Activated CD4-positive, alpha-beta T cell treated with anti-CD3 and anti-CD28 coated beads, Interleukin-2, amount 10 ng/mL, durations not matched to agents 7 days and 5 days (primary cell): ENCODE measurements around the gene GRK3. TPM values are rescaled to one million over a fixed set of nuclear protein-coding genes. Genes with fewer than 3 reads are reported as not detected.
"Not testable (repeated sequence)": the region's sequence is repeated elsewhere in the genome, so short reads cannot be mapped to it uniquely, and the experiment has no call there.

Source experiments
- CTCF ChIA-PET: fragments of 350-600 bp; sonication (Branson Sonifier 250); formaldehyde crosslinking; loops from one replicate; lab custom pipeline; 2021; ENCODE audit warnings: antibody characterized with exemption; lab: Charles Lee
- POLR2A ChIA-PET: fragments of 350-600 bp; sonication (Branson Sonifier 250); formaldehyde crosslinking; loops from one replicate; lab custom pipeline; 2021; ENCODE audit warnings: antibody characterized with exemption; lab: Charles Lee
- DNase-seq: peaks from one replicate; pipeline ENCODE4 v3.0.0-alpha.2; 2020
- H3K27ac Mint-ChIP-seq: one replicate; pipeline ENCODE4 v1.8.0; 2021; ENCODE audit warnings: mild to moderate bottlenecking, moderate library complexity, mixed read lengths
- H3K27me3 Mint-ChIP-seq: one replicate; pipeline ENCODE4 v1.8.0; 2021; ENCODE audit warnings: mixed read lengths
- H3K36me3 Mint-ChIP-seq: one replicate; pipeline ENCODE4 v1.8.0; 2021; ENCODE audit warnings: low read depth, mixed read lengths
- H3K4me1 Mint-ChIP-seq: one replicate; pipeline ENCODE4 v1.8.0; 2021; ENCODE audit warnings: mixed read lengths
- H3K4me3 Mint-ChIP-seq: one replicate; pipeline ENCODE4 v1.8.0; 2021; ENCODE audit warnings: mild to moderate bottlenecking, moderate library complexity, mixed read lengths
- H3K9me3 Mint-ChIP-seq: one replicate; pipeline ENCODE4 v1.8.0; 2021; ENCODE audit warnings: mixed read lengths
- total RNA-seq, 2 experiments: library from RNA; stranded (reverse); gene quantifications; one replicate each; pipeline ENCODE4 v1.2.3, GENCODE V29; 2021

GRK3 gene
- total RNA-seq, 2 experiments from 2014 or later = 23.4 to 24.2 TPM

DNA sequence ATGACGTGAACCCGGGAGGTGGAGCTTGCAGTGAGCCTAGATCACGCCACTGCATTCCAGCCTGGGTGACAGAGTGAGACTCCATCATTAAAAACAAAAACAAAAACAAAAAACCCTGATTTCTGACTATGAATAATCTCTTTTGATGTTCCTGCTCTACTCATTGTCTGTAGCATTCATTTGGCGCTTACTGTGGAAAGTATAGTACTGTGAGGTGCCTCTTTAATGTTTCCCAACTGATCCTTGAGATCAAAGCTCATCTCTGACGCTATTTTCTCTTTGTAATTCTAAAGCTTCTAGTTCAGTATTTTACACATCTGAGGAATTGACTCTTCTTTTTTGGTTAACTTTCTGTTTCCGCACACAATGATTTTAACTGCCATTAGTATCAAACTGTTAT, 60.0 kb downstream of the GRK3 start:
- no peak for DNase-seq
- ChIA-PET CTCF (interaction anchor here (0.6 kb wide), 1 partner anchor 552 kb away, joined by 3 read pairs; no protein-coding TSS in a partner anchor), POLR2A (no interaction called here)
- Mint-ChIP-seq H3K27me3 (no peaks in the 10 kb centered on the region), H3K27ac (peak overlapping the region; percentile 37), H3K36me3 (peaks cover 14% of the 10 kb centered on the region), H3K4me1 (peaks cover 39% of the 10 kb centered on the region), H3K4me3 (no peak overlapping the region), H3K9me3 (no peaks in the 10 kb centered on the region)

DNA sequence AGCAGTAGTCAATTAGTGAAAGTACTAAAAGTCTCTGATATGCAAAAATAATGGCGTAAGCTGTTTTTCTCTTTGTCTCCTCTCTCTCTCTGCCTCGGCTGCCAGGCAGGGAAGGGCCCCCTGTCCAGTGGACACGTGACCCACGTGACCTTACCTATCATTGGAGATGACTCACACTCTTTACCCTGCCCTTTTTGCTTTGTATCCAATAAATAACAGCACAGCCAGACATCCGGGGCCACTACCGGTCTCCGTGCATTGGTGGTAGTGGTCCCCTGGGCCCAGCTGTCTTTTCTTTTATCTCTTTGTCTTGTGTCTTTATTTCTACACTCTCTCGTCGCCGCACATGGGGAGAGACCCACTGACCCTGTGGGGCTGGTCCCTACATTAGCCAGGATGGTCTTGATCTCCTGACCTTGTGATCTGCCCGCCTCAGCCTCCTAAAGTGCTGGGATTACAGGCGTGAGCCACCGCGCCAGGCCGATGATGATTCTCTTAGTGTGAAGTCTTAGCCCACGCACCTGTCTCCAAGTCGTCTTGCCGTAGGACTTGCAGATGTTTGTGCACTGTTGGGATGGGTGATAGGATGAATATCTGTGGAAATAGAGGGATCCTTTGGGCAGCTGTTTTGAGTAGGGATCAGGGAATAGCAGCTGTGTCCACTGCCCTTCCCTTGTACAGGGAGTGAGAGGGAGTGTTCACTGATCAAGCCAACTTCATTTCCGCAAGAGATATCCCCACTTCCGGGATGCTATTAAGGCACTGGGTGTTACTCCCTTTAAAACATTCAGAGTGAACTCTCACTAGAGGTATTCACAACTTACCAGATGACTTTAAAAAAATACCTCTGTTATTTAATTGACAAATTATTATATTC, 61.5 kb downstream of the GRK3 start:
- DNase-seq, H3K4me3 Mint-ChIP-seq, POLR2A ChIA-PET, H3K9me3 Mint-ChIP-seq, CTCF ChIA-PET, H3K27ac Mint-ChIP-seq, H3K27me3 Mint-ChIP-seq: not testable (repeated sequence)
- peaks cover 35% of the 10 kb centered on the region for H3K4me1 Mint-ChIP-seq
- peaks cover 14% of the 10 kb centered on the region for H3K36me3 Mint-ChIP-seq

DNA sequence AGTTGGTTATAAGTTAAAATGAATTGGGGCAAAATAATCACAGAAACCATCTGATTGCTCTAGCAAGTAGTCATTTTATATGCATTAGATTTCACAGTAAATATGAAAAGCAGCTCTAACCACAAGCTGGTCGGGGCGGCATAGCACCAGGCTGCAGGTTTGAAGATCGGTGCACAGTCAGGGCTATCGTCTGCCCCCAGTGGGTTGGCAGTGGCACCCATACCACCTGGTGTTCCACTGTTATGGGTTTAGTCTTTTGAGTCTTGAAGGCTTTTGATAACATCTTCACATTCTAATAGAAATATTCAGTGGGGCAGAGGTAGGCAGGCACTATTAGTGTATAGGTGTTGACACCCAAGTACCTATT, 62.1 kb downstream of the GRK3 start:
- Mint-ChIP-seq H3K9me3 (no peaks in the 10 kb centered on the region), H3K4me1 (peaks cover 33% of the 10 kb centered on the region), H3K27me3 (no peaks in the 10 kb centered on the region), H3K36me3 (peaks cover 14% of the 10 kb centered on the region), H3K4me3 (no peak overlapping the region), H3K27ac (no peak overlapping the region)
- no peak for DNase-seq
- ChIA-PET CTCF (no interaction called here), POLR2A (no interaction called here)

DNA sequence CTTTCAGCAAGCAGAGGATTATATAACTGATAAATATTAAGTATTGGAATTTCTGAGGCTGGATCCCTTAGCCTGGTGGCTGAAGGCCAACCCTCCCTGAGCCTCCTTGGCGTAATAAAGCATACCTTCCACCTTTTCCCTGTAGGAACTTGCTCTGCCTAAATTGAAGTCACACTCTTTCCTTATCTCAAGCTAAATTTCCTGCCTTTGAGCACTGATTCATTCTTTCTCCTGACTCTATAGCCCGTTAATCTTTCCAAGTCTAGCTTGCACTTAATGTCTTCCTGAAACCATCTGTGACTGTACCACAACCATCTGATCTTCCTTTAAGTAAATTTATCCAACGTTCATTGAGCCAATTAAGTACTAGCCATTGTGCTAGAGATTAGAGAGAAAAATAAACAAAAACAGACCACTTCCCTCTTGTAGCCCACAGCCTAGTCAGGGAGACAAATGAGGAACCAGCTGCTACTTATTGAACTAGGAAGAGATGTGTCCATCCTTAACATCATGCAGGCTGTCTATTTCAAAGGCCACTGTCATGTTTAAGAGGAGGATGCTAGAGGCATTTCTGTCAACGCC, 62.9 kb downstream of the GRK3 start:
- H3K27me3 Mint-ChIP-seq = no peaks in the 10 kb centered on the region
- ChIA-PET CTCF (no interaction called here), POLR2A (no interaction called here)
- peaks cover 27% of the 10 kb centered on the region for H3K4me1 Mint-ChIP-seq
- no peak overlapping the region for H3K4me3 Mint-ChIP-seq
- H3K36me3 Mint-ChIP-seq = peaks cover 14% of the 10 kb centered on the region
- H3K27ac Mint-ChIP-seq = no peak overlapping the region
- H3K9me3 Mint-ChIP-seq = no peaks in the 10 kb centered on the region
- no peak for DNase-seq

DNA sequence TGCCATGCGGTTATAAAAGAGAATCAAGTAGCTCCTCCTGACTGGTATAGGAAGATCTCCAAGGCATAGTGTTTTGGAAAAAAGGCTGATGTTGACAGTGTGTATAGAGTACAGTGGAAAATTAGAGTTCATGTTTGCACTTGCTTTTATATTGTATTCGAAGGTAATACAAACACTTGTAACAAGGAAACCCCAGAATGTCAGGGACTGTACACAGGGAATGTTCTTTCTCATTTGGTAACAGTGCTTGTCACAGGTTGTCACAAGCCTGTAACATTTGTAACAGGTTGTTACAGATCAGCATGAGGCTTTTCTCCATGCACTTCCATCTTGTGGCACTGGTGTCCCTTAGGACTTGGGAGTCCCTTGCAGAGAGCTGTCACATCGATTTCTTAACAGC, 64.0 kb downstream of the GRK3 start:
- Mint-ChIP-seq H3K4me3 (no peak overlapping the region), H3K27ac (no peak overlapping the region), H3K27me3 (no peaks in the 10 kb centered on the region), H3K4me1 (peaks cover 15% of the 10 kb centered on the region), H3K36me3 (peaks cover 11% of the 10 kb centered on the region), H3K9me3 (no peaks in the 10 kb centered on the region)
- POLR2A ChIA-PET = no interaction called here
- DNase-seq = no peak
- CTCF ChIA-PET = no interaction called here

DNA sequence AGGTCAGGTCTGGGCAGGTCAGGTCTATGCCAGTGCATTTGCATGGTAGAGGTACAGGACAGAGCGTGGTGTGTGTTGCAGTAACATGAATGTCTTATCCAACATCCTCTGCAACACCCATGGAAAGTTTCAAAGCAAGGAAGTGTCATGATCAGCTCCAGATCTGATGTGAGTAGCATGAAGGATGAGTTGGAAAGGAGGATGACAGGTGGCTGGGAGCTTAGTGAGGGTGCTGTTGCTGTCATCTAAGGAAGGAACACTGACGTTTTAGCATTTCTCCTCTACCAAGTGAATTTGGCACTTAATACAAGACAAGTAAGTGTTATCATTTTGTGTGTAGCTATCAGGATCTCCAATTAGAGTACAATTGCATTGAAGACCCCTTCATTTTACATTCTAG, 65.1 kb downstream of the GRK3 start:
- Mint-ChIP-seq H3K4me1 (peaks cover 6% of the 10 kb centered on the region), H3K27ac (no peak overlapping the region), H3K4me3 (no peak overlapping the region), H3K9me3 (no peaks in the 10 kb centered on the region), H3K36me3 (peaks cover 4% of the 10 kb centered on the region), H3K27me3 (no peaks in the 10 kb centered on the region)
- DNase-seq = no peak
- POLR2A ChIA-PET = no interaction called here
- CTCF ChIA-PET = interaction anchor here (0.7 to 0.9 kb wide), 2 partner anchors 38 to 60 kb away, joined by 3 read pairs; no protein-coding TSS in a partner anchor

DNA sequence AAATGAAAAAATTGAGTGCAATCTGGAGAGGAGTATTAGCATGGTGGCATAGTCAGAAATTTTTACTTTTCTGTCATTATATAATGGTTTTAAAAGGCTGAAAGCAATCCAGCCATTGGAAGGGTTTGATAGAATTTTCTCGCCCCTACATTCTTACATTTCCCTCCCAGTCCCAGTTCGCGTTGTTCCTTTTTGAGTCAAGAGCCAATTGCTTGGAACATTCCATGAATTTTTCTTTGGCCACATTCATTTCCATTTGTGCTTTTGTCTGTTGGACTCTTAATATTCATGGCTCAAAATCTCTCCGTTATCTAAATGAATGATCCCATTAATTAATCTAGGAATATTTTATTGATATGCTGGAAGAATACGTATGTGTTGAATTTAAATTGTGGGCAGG, 66.0 kb downstream of the GRK3 start:
- Mint-ChIP-seq H3K9me3 (no peaks in the 10 kb centered on the region), H3K27ac (no peak overlapping the region), H3K27me3 (no peaks in the 10 kb centered on the region), H3K4me1 (peaks cover 5% of the 10 kb centered on the region), H3K4me3 (no peak overlapping the region), H3K36me3 (peaks cover 3% of the 10 kb centered on the region)
- ChIA-PET POLR2A (no interaction called here), CTCF (interaction anchor here (0.5 to 1.6 kb wide), 4 partner anchors 38 to 512 kb away, joined by 3 read pairs; no protein-coding TSS in a partner anchor)
- DNase-seq = no peak

DNA sequence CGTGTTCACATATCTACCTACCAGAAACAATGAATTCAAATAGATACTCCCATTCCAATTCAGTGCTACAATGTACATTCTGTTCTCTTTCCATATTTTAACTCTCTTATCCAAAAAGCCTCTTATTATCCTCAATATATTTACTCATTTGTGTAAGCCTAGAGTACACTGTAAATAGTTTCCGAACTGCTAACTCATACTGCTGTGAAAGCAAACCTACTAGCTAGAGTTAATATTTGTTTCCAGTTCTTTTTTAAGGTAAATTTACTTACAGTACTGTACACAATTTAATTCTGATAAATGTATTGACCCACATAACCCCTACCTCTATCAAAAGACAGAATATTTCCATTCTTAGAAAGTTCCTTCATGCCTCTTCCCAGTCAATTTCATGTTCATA, 71.8 kb downstream of the GRK3 start:
- peaks cover 32% of the 10 kb centered on the region for H3K36me3 Mint-ChIP-seq
- DNase-seq = no peak
- ChIA-PET POLR2A (no interaction called here), CTCF (interaction anchor here (0.7 to 1.8 kb wide), 2 partner anchors 9 to 32 kb away, joined by 3 to 4 read pairs; no protein-coding TSS in a partner anchor)
- H3K4me1 Mint-ChIP-seq = peaks cover 2% of the 10 kb centered on the region
- H3K27ac Mint-ChIP-seq = no peak overlapping the region
- peaks cover 13% of the 10 kb centered on the region for H3K9me3 Mint-ChIP-seq
- H3K27me3 Mint-ChIP-seq = no peaks in the 10 kb centered on the region
- no peak overlapping the region for H3K4me3 Mint-ChIP-seq

DNA sequence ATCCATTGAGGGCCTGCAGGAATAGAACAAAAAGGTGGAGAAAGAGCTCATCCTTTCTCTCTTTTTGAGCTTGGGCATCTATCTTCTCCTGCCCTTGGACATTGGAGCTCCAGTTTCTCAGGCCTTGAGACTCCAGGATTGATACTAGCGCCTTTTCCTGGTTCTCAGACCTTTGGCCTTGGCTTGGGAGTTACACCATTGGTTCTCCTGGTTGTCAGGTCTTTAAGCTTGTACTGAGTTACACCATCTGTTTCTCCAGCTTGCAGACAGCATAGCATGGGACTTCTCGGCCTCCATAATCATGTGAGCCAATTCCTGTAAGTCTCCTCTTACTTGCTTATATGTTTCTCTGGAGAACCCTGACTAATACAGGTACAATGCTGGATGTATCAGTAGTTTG, 72.6 kb downstream of the GRK3 start:
- Mint-ChIP-seq H3K4me1 (peaks cover 8% of the 10 kb centered on the region), H3K27ac (no peak overlapping the region), H3K27me3 (no peaks in the 10 kb centered on the region), H3K9me3 (peaks cover 19% of the 10 kb centered on the region), H3K4me3 (no peak overlapping the region), H3K36me3 (peaks cover 39% of the 10 kb centered on the region)
- POLR2A ChIA-PET = no interaction called here
- DNase-seq = no peak
- CTCF ChIA-PET = interaction anchor here (0.6 to 1.8 kb wide), 3 partner anchors 9 to 93 kb away, joined by 3 to 4 read pairs (median 3); no protein-coding TSS in a partner anchor

DNA sequence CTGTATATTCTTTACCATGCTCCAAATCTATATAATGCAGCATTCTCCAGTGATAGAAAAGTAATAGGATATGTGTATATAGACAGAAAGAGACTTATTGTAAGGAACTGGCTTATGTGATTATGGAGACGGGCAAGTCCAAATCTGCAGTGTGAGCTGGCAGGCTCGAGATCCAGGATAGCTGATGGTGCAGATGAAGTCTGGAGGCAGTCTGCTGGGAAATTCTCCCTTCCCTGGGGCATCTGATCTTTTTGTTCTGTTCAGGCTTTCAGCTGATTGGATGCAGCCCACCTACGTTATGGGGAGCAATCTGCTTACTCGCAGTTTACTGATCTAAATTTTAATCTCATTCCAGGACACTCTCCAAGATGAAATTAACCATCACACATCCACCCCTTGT, 73.2 kb downstream of the GRK3 start:
- Mint-ChIP-seq H3K36me3 (peaks cover 44% of the 10 kb centered on the region), H3K27me3 (no peaks in the 10 kb centered on the region), H3K4me1 (peaks cover 11% of the 10 kb centered on the region), H3K9me3 (peaks cover 19% of the 10 kb centered on the region), H3K4me3 (no peak overlapping the region), H3K27ac (no peak overlapping the region)
- CTCF ChIA-PET = interaction anchor here (1.2 to 1.8 kb wide), 2 partner anchors 8 to 94 kb away, joined by 3 to 4 read pairs; no protein-coding TSS in a partner anchor
- POLR2A ChIA-PET = no interaction called here
- DNase-seq = no peak

DNA sequence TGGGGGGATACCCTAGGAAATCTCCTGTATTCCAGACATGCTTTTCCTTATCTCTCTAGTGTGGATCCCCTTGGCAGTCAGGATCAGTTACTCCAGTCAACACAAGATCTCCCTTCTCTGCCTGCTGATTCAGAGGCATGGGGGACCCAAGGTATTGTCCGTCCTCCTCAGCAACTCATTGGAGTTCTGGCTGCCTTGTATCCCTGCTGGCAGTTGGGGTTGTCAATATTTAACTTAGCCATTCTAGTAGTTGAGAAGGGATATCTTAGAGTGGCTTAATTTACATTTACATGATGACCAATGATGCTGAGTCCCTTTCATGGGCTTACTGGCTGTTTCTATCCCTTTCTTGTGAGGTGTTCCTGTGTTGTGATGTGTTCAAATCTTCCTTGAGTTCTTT, 74.2 kb downstream of the GRK3 start:
- POLR2A ChIA-PET = no interaction called here
- H3K9me3 Mint-ChIP-seq = peaks cover 19% of the 10 kb centered on the region
- H3K36me3 Mint-ChIP-seq = peaks cover 51% of the 10 kb centered on the region
- H3K27ac Mint-ChIP-seq = no peak overlapping the region
- H3K27me3 Mint-ChIP-seq = no peaks in the 10 kb centered on the region
- peaks cover 11% of the 10 kb centered on the region for H3K4me1 Mint-ChIP-seq
- CTCF ChIA-PET = no interaction called here
- no peak overlapping the region for H3K4me3 Mint-ChIP-seq
- no peak for DNase-seq

DNA sequence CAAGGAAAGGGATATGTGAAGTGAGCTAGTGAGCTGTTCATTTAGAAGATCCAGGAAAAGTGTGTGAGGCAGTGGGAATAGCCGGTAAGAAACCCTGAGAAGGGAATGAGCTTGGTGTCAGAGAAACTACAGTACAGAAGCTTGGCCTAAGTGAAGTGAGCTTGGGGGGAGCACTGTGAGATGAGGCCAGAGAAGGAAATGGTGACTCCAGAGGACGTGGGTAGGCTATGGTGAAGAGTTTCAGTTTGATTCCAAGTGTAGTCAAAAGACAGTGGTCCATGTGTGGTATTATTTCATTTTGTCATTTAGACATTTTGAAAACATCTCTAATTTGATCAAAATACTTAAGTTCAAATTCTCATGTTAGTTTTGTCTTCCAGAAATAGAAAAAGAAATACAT, 77.2 kb downstream of the GRK3 start:
- no peak for DNase-seq
- no peak overlapping the region for H3K4me3 Mint-ChIP-seq
- POLR2A ChIA-PET = no interaction called here
- H3K27ac Mint-ChIP-seq = no peak overlapping the region
- peaks cover 19% of the 10 kb centered on the region for H3K9me3 Mint-ChIP-seq
- H3K36me3 Mint-ChIP-seq = peaks cover 69% of the 10 kb centered on the region
- H3K4me1 Mint-ChIP-seq = peaks cover 13% of the 10 kb centered on the region
- CTCF ChIA-PET = no interaction called here
- no peaks in the 10 kb centered on the region for H3K27me3 Mint-ChIP-seq

DNA sequence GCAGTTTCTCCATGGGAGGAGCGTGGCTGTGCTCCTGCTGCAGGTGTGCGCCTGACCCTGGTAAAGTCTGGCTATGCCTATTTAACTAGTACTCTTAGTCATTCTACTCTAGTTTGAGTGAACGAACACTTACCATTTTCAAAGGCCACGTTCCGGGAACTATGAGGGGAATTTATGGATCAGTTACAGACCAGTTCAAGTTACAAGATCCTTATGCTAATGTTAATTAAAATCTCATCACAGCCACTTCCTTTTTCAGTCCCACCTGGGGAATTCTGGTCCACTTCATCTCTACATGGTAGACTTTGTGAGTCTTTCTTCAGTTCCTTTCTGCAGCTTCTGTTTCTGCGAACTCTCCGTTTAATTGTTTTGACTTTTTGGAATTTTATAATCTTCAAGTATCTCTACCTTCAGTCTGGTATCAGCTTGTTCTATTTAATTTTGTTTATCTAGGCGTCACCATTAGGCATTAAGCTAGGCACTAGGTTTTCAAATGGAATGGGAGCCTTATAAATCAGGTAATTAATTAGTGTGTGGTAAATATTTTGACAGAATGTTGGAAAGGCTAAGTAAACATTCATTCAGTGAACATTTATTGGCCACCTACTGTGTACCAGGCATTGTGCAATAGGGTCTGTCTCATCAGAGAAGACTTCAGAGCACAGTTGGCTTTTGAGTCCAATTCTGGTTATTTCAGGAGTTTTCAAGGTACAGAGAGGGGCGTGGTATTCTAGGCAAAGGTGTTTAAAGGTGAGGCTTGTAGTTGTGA, 78.9 kb downstream of the GRK3 start:
- Mint-ChIP-seq H3K27me3 (no peaks in the 10 kb centered on the region), H3K9me3 (peaks cover 19% of the 10 kb centered on the region), H3K4me3 (no peak overlapping the region), H3K4me1 (peaks cover 13% of the 10 kb centered on the region), H3K36me3 (peaks cover 65% of the 10 kb centered on the region), H3K27ac (no peak overlapping the region)
- CTCF ChIA-PET = no interaction called here
- POLR2A ChIA-PET = no interaction called here
- no peak for DNase-seq
